Adipocyte (in vitro differentiated cells): ENCODE data around the gene TMEM86B.
"Not testable (repeated sequence)": the region's sequence is repeated elsewhere in the genome, so short reads cannot be mapped to it uniquely, and the experiment has no call there.

Source experiments
- DNase-seq: peaks from one replicate; pipeline ENCODE4 v3.0.0-alpha.2; 2015; ENCODE audit warnings: low read depth
- H3K27me3 ChIP-seq: replicated peaks from 2 replicates; pipeline ENCODE4 v1.7.0; 2013; ENCODE audit warnings: mild to moderate bottlenecking, low read length, moderate library complexity; ENCODE audit not compliant: control insufficient read depth, insufficient read depth
- H3K36me3 ChIP-seq: 2 replicates; pipeline ENCODE4 v1.7.0; 2013; ENCODE audit warnings: low read length, mild to moderate bottlenecking, moderate library complexity; ENCODE audit not compliant: control insufficient read depth, insufficient read depth, severe bottlenecking
- H3K4me1 ChIP-seq: 2 replicates; pipeline ENCODE4 v1.7.0; 2013; ENCODE audit warnings: mild to moderate bottlenecking, low read length, moderate library complexity; ENCODE audit not compliant: control insufficient read depth, insufficient read depth
- H3K4me3 ChIP-seq: 2 replicates; pipeline ENCODE4 v1.7.0; 2013; ENCODE audit warnings: mild to moderate bottlenecking, low read length, moderate library complexity
- H3K9ac ChIP-seq: 2 replicates; pipeline ENCODE4 v1.7.0; 2013; ENCODE audit warnings: mild to moderate bottlenecking, low read length, moderate library complexity
- H3K9me3 ChIP-seq: 2 replicates; pipeline ENCODE4 v1.7.0; 2013; ENCODE audit warnings: mild to moderate bottlenecking, low read length, moderate library complexity; ENCODE audit not compliant: control insufficient read depth

TMEM86B gene

DNA sequence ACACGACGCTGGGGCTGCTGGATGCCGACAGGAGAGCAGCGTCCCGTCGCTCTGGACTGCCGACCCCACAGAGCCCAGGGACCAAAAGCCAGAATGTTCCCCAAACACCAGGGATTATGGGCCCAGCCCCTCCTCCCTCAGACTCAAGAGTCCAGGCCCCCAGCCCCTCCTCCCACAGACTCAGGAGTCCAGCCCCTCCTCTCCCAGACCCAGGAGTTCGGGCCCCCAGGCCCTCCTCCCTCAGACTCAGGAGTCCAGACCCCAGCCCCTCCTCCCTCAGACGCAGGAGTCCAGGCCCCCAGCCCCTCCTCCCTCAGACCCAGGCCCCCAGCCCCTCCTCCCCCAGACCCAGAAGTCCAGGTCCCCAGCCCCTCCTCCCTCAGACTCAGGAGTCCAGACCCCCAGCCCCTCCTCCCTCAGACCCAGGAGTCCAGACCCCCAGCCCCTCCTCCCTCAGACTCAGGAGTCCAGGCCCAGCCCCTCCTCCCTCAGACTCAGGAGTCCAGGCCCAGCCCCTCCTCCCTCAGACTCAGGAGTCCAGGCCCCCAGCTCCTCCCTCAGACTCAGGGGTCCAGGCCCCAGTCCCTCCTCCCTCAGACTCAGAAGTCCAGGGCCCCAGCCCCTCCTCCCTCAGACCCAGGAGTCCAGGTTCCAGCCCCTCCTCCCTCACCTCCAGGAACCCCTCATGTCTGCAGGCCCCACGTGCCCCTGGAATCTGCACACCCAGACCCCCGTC, 3.7 kb downstream of the TMEM86B start:
- H3K36me3 ChIP-seq, H3K4me1 ChIP-seq, H3K9me3 ChIP-seq, DNase-seq, H3K9ac ChIP-seq, H3K27me3 ChIP-seq, H3K4me3 ChIP-seq: not testable (repeated sequence)

DNA sequence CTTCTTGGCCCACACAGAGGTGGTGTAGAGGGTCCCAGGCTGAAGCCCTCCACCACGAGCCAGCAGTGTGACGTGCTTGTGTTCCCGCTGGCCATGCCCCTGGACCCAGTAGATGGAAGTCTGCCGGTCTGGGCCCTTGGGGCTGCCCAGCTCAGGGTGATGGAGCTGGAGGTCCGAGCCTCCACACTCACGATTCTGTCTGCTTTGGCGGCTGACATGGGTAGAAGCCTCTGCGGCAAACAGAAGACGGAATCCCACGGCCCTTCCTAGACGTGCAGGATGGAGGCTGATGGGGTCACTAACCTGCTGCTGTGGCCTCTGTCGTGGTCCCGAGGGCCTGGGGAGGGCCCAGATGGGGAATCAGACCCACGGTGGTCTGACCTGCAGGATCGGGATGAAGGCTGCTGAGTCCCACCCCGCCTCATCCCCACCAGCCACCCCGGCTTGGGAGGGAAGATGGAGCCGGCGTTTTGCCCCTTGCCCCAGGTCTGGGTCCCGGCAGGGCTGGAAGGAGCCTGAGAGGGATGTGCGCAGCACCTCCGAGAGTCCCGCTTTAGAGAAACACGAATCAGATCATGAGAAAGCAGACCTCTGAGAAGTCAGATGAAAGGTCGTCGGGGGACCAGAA, 4.4 kb downstream of the TMEM86B start:
- Histone ChIP-seq H3K9me3 (no peaks in the 10 kb centered on the region), H3K36me3 (peaks cover 7% of the 10 kb centered on the region), H3K9ac (no peak overlapping the region), H3K4me3 (no peak overlapping the region), H3K27me3 (no peaks in the 10 kb centered on the region), H3K4me1 (no peaks in the 10 kb centered on the region)
- no peak for DNase-seq

DNA sequence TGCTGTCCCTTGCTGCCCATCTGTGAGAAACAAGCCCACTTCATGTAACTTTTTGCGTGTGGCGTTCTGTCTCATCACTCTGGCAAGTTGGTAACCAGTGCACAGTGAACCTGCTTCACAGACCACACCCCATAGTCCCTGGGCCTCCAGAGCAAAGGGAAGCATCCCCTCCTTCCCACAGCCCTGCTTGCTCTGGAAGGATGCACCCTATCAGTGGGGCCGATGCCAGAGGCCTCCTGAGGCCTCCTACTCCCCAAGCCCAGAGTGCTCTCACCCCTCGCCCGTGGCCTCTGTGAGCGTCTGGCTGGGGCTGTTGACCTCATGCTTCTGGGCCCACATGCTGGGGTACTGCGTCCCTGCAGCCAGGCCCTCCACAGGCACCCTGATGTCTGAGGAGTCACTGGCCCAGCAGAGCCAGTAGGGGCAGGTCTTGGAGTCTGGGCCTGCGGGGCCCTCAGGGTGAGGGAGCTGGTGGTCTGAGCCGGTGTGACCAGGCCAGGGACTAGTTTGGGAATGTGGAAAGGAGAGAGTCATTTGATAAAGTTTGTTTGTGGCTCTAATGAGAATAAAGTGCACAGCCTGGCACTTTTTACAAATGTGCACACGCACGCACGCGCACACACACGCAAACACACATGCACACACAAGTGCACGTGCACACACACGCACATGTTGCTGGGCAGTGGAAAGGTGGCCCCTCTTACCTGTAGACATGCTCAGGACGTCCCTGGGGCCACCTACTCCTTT, 5.1 kb downstream of the TMEM86B start:
- no peak for DNase-seq
- no peak overlapping the region for H3K9ac ChIP-seq
- H3K27me3 ChIP-seq: no peaks in the 10 kb centered on the region
- H3K4me3 ChIP-seq: no peak overlapping the region
- H3K36me3 ChIP-seq: peaks cover 7% of the 10 kb centered on the region
- no peaks in the 10 kb centered on the region for H3K9me3 ChIP-seq
- no peaks in the 10 kb centered on the region for H3K4me1 ChIP-seq

DNA sequence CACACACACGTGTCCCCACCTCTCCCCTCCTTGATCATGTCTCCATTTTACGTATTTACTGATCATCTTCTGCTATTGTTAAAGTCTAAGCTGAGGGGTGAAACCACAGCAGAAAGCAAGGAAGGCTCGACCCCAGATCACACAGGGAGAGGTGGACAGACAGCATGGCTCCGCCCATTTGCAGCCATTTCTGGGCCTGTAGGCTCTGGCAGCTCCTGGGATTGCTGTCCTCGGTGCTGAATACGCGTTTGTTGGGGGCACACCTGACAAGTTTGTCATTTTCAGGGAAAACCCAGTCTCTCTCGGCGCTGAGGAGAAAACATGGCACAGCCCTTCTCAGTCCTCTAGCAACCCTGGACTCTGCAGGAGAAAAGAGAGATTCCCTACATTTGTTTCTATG, 8.0 kb downstream of the TMEM86B start:
- Histone ChIP-seq H3K9ac (no peak overlapping the region), H3K36me3 (no peaks in the 10 kb centered on the region), H3K4me1 (peaks cover 8% of the 10 kb centered on the region), H3K27me3 (no peaks in the 10 kb centered on the region), H3K4me3 (no peak overlapping the region), H3K9me3 (no peaks in the 10 kb centered on the region)
- no peak for DNase-seq

DNA sequence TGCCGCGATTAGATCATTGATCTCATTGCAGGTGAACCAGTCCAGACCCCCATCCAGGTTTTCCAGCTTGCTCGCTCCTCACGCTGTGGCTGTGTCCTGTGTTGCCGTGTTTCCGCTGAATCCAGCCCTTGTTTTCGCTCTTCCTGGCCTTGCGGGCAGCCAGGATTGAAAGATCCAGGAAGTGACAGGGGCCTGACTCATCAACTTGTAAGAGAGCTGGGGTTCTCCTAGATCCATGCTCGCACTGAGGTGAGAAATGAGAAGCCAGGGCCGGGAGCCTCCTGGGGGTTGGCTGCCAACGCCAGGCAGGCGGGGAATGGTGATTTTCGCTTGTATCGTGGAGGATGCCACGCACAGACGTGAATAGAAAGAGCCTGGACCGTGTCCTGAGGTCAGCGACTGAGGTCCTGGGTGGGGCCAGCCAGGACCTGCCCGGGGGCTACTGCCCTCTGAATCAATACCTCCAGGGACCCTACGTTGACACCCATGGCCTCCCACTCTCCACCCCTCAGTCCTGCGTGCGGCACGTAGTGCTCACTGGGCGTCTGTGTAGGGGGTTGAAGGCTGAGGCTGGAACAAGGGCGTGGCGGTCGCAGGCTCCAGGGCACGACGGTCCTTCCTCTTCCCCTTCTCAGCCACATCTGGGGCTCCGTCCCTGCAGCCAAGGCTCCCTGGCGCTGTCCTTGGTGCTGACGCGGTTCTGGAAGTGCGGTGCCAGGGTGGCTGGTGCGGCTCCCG, 11.9 kb downstream of the TMEM86B start:
- Histone ChIP-seq H3K27me3 (no peaks in the 10 kb centered on the region), H3K4me1 (peaks cover 8% of the 10 kb centered on the region), H3K36me3 (no peaks in the 10 kb centered on the region), H3K9ac (peak overlapping the region; percentile 88), H3K9me3 (peaks cover 8% of the 10 kb centered on the region), H3K4me3 (peak overlapping the region; percentile 91)
- DNase-seq: peak; percentile 95

DNA sequence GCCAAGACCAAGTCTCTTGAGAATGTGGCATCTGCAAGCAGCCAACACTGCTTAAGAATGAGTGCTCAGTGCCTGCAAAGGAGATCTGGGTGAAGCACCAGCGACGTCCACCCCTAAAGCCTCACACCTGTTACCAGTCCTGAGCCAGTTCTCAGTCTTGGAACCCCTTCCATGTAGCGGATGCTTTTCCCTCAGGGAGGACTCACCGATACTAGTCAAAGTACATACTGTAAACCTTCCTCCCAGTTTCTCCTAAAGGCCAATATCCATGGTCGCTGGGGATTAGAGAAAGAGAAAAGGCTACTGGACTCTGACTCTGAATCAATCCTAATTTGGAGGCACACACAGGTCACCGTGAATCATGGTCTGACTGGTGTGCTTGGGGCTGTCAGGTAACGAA, 15.0 kb downstream of the TMEM86B start:
- Histone ChIP-seq H3K27me3 (no peaks in the 10 kb centered on the region), H3K9me3 (peaks cover 8% of the 10 kb centered on the region), H3K4me3 (no peak overlapping the region), H3K4me1 (peaks cover 15% of the 10 kb centered on the region), H3K9ac (no peak overlapping the region), H3K36me3 (no peaks in the 10 kb centered on the region)
- no peak for DNase-seq

DNA sequence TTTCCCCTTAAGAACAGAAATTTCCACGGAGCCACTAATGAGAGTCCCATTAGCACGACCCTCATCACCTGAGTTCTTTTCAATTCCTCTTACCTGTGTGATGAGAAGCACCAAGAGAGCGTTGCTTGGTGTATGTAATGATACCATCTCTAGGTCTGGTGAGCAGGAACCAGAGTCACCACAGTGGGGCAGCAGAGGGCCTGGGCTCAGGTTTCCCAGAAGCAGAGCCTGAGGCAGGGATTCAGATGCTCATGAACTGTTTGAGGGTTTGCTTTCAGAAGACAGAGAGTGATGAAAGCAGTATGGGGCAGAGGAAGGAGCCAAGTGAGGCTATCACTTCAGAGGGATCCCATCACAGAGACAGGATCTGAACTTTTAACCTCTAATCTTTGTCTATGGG, 16.1 kb downstream of the TMEM86B start:
- H3K4me3 ChIP-seq: no peak overlapping the region
- H3K9ac ChIP-seq: no peak overlapping the region
- peaks cover 8% of the 10 kb centered on the region for H3K9me3 ChIP-seq
- H3K36me3 ChIP-seq: no peaks in the 10 kb centered on the region
- H3K4me1 ChIP-seq: peaks cover 15% of the 10 kb centered on the region
- no peak for DNase-seq
- H3K27me3 ChIP-seq: no peaks in the 10 kb centered on the region

DNA sequence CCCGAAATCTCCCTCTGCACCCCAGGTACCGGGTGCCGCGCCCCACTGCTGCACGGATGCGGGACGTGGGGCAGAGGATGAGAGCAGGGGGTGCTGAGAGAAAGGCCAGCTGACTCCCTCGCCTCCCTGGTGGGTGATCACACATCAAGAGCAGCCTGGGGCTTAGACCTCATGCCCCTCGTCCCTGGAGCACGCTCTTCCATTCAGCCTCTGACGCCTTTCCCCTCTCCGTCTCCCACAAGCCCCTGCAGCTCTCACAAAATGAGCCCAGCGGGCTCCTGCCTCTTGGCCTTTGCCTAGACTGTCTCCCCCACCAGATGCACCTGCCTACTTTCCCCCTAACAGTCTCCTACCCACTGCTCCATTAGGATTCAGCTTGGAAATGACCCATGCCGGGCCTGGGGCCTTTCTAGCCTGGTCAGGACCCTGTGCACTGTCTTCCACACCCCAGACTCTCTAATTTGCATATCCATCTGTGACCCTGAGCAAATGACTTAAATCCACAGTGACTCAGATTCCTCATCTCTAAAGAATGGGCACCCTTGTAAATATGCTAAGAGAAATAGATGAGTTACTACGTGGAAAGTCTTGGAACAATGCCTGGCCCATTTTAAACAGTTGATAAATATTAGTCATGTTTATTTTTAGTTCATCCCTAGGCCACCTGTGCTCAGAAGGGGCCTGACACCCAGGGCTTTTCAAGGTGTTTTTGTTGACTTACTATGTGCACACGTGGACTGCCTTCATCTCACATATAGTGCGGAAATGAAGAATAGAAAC, 18.7 kb downstream of the TMEM86B start:
- peak; percentile 70 for DNase-seq
- Histone ChIP-seq H3K9me3 (peaks cover 8% of the 10 kb centered on the region), H3K9ac (no peak overlapping the region), H3K4me1 (peaks cover 12% of the 10 kb centered on the region), H3K27me3 (no peaks in the 10 kb centered on the region), H3K36me3 (no peaks in the 10 kb centered on the region), H3K4me3 (no peak overlapping the region)

DNA sequence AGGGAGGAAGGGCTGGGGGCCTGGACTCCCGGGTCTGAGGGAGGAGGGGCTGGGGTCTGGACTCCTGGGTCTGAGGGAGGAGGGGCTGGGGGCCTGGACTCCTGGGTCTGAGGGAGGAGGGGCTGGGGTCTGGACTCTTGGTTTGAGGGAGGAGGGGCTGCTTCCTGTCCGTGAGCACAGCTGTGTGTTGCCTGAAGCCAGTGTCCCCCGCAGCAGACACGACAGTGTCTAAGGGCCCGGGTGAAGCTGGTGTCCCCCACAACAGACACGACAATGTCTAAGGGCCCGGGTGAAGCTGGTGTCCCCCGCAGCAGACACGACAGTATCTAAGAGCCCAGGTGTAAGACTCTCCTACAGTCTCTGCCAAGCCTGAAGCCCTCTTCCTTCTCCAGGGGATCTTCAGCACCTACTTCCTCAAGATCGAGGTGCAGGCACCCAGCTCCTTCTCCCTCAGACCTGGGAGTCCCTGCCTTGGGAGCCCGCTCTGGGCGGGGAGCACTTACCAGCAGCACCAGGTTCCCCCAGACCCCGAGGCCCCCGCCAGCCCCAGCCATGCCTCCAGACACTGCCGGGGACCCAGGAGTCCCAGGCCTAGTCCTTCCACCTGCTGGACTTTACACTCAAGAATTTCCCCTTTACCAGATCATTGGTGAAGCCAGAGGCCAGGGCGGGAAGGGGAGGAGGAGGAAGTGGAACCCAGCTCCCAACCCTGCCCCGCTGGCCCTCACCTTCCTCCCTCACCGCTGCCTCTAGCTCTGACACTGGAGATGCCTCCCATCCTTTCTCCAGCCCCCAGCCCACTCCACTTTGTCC, 19.5 kb downstream of the TMEM86B start, which contains the start of gene PTPRH:
Gene PTPRH, minus strand, starts transcription at position 622 of the 813 bp plus-strand sequence. Its CDS starts 68 bp downstream, at position 554.
- H3K4me1 ChIP-seq: peaks cover 12% of the 10 kb centered on the region
- H3K36me3 ChIP-seq: no peaks in the 10 kb centered on the region
- H3K4me3 ChIP-seq: no peak within 1 kb of the TSS
- no peaks in the 10 kb centered on the region for H3K27me3 ChIP-seq
- H3K9ac ChIP-seq: no peak within 1 kb of the TSS
- no peak for DNase-seq
- peaks cover 8% of the 10 kb centered on the region for H3K9me3 ChIP-seq
